MCF 10A (cell line): ENCODE results near the gene TNFAIP3. TPM values are rescaled to one million over a fixed set of nuclear protein-coding genes. Genes with fewer than 3 reads are reported as not detected.

Experiments used
- BruUV-seq: library from RNA; stranded (reverse); fragments of 400-500 nt; replicated peaks from 2 replicates; lab custom pipeline; 2021; lab: Mats Ljungman, UMichigan
- CTCF ChIA-PET: fragments of 300-600 bp; sonication (Branson Sonifier 250); formaldehyde crosslinking; extraction: SDS; loops from one replicate; lab custom pipeline; 2021; ENCODE audit warnings: antibody characterized with exemption, inconsistent platforms; lab: Yijun Ruan, JAX
- POLR2A ChIA-PET: fragments of 300-600, 350-650 bp; sonication (Branson Sonifier 250); formaldehyde crosslinking; extraction: SDS; loops from one replicate; lab custom pipeline; 2020; ENCODE audit warnings: antibody characterized with exemption, inconsistent platforms; lab: Yijun Ruan, JAX
- DNase-seq: peaks from one replicate; pipeline ENCODE4 v3.0.0-alpha.2; 2018; ENCODE audit not compliant: unreplicated experiment
- H3K27ac Mint-ChIP-seq: one replicate; pipeline ENCODE4 v1.8.0; 2022; ENCODE audit warnings: mild to moderate bottlenecking, low read depth, mixed read lengths; ENCODE audit not compliant: unreplicated experiment
- H3K27me3 Mint-ChIP-seq: one replicate; pipeline ENCODE4 v1.8.0; 2022; ENCODE audit warnings: mixed read lengths; ENCODE audit not compliant: insufficient read depth, unreplicated experiment
- H3K36me3 Mint-ChIP-seq: one replicate; pipeline ENCODE4 v1.8.0; 2022; ENCODE audit warnings: mild to moderate bottlenecking, moderate library complexity, mixed read lengths; ENCODE audit not compliant: insufficient read depth, unreplicated experiment
- H3K4me1 Mint-ChIP-seq: one replicate; pipeline ENCODE4 v1.8.0; 2022; ENCODE audit warnings: mixed read lengths; ENCODE audit not compliant: insufficient read depth, unreplicated experiment
- H3K4me3 Mint-ChIP-seq: one replicate; pipeline ENCODE4 v1.8.0; 2022; ENCODE audit warnings: mild to moderate bottlenecking, moderate library complexity, mixed read lengths; ENCODE audit not compliant: unreplicated experiment
- H3K9me3 Mint-ChIP-seq: one replicate; pipeline ENCODE4 v1.8.0; 2022; ENCODE audit warnings: mixed read lengths; ENCODE audit not compliant: unreplicated experiment
- intact Hi-C: fragments of 100-400 bp; cut with micrococcal nuclease; formaldehyde crosslinking; loops from 2 replicates; pipeline ENCODE4 v1.14.1; 2022
- total RNA-seq: library from RNA; stranded (reverse); gene quantifications from 2 replicates; pipeline ENCODE4 v1.2.3, GENCODE V29; 2022
- TF ChIP-seq, protein P1 (sequence below): fragments of 200-600 bp; IDR thresholded peaks from one replicate; pipeline ENCODE4 v1.8.0; 2022; ENCODE audit warnings: antibody characterized with exemption, mild to moderate bottlenecking; ENCODE audit not compliant: unreplicated experiment

TNFAIP3 gene
- total RNA-seq, 1 experiment from 2014 or later: 52.8 TPM

DNA sequence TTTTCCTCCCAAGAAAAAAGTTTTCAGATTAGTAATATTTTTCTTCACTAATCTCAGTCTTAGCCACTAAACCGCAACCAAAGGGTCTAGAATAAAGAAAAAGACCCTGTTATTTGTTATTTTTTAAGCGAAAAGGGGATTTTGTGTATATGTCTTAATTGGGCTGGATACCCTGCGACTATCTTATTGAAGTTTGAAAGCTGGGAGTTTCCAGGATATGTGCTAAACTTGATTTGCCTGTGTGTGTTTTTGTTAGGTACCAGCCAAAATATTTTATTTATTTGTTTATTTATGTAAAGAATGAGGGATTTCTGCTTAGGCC, 52.4 kb downstream of the TNFAIP3 start:
- no peaks in the 10 kb centered on the region for H3K27me3 Mint-ChIP-seq
- intact Hi-C loops: no loop called here
- H3K27ac Mint-ChIP-seq: no peak overlapping the region
- ChIA-PET POLR2A (interaction anchor here (0.6 kb wide), 1 partner anchor 13 kb away, joined by 3 read pairs; no protein-coding TSS in a partner anchor), CTCF (no interaction called here)
- no peak for DNase-seq
- BruUV-seq: no TSS peak
- H3K9me3 Mint-ChIP-seq: peaks cover 2% of the 10 kb centered on the region
- no peaks in the 10 kb centered on the region for H3K36me3 Mint-ChIP-seq
- TF ChIP-seq, protein P1, sequence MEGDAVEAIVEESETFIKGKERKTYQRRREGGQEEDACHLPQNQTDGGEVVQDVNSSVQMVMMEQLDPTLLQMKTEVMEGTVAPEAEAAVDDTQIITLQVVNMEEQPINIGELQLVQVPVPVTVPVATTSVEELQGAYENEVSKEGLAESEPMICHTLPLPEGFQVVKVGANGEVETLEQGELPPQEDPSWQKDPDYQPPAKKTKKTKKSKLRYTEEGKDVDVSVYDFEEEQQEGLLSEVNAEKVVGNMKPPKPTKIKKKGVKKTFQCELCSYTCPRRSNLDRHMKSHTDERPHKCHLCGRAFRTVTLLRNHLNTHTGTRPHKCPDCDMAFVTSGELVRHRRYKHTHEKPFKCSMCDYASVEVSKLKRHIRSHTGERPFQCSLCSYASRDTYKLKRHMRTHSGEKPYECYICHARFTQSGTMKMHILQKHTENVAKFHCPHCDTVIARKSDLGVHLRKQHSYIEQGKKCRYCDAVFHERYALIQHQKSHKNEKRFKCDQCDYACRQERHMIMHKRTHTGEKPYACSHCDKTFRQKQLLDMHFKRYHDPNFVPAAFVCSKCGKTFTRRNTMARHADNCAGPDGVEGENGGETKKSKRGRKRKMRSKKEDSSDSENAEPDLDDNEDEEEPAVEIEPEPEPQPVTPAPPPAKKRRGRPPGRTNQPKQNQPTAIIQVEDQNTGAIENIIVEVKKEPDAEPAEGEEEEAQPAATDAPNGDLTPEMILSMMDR: no peak
- H3K4me3 Mint-ChIP-seq: no peak overlapping the region
- H3K4me1 Mint-ChIP-seq: no peaks in the 10 kb centered on the region

DNA sequence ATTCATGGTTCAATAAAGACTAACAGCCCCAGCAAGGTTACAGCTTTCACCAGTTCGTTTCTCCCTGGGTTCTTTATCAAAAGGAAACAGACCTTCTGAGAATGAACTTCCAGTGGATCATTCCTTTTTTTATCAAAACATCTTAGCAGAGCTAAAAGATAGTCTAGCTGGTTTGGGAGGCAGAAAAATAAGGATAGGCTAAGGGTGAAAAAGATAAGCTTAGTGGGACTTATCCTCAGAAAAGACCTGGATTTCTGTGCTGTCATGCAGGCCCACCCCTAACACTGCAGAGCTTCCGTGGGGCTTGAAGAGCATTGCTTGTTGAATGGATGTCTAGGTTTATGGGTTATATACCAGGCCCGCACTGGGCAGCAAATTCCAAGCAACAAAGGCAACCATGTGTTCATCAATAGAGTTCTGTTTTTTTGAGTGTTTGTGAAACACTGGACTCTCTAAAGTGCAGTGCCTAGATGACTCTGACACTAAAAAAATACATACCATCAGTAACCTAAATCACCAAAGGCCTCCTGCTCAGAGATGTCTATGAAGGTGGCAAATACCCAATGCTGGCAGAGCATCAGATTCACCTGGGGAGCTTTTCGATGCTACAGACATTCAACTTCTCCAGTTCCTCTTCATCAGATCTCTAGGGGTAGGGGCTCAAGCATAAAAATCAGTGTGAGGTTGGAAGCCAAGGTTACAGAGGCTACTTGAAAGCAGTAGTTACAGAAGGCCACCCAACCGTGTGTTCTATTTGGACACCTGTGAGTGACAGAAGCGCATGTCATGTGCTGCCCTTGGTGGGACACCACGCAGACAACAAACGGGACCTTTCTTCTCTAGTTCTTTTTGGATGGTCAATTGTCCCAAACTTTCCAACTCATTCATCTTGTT, 53.0 kb downstream of the TNFAIP3 start:
- H3K27ac Mint-ChIP-seq: no peak overlapping the region
- H3K36me3 Mint-ChIP-seq: no peaks in the 10 kb centered on the region
- TF ChIP-seq, protein P1: no peak
- POLR2A ChIA-PET: interaction anchor here (0.6 to 1.1 kb wide), 3 partner anchors 8 to 13 kb away, joined by 3 to 4 read pairs (median 3); no protein-coding TSS in a partner anchor
- no peaks in the 10 kb centered on the region for H3K27me3 Mint-ChIP-seq
- no peak overlapping the region for H3K4me3 Mint-ChIP-seq
- H3K4me1 Mint-ChIP-seq: no peaks in the 10 kb centered on the region
- CTCF ChIA-PET: no interaction called here
- no peak for DNase-seq
- intact Hi-C loops: no loop called here
- no peaks in the 10 kb centered on the region for H3K9me3 Mint-ChIP-seq
- BruUV-seq: no TSS peak

DNA sequence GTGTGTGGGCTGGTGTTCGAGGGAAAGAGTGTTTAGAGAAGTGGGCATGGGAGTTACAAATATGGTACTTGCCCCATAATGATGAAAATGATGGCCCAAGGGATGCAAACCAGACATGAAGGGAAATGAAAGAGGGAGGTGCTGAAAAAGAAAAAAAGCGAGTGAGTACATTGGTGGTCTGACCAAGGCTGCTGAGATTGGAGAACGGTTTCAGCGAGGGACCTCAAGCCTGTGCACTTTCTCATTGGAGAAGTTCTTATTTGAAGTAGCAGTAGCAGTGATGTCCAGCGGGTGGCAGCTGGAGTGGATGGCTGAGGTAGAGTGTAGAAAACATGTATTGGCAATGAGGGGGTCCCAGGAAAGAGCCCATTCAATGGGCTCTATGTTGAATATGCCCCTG, 54.8 kb downstream of the TNFAIP3 start:
- no peak overlapping the region for H3K27ac Mint-ChIP-seq
- DNase-seq: no peak
- CTCF ChIA-PET: no interaction called here
- no peak overlapping the region for H3K4me3 Mint-ChIP-seq
- no TSS peak for BruUV-seq
- H3K36me3 Mint-ChIP-seq: no peaks in the 10 kb centered on the region
- no peaks in the 10 kb centered on the region for H3K27me3 Mint-ChIP-seq
- intact Hi-C loops: no loop called here
- TF ChIP-seq, protein P1: no peak
- POLR2A ChIA-PET: no interaction called here
- H3K4me1 Mint-ChIP-seq: peaks cover 12% of the 10 kb centered on the region
- H3K9me3 Mint-ChIP-seq: no peaks in the 10 kb centered on the region

DNA sequence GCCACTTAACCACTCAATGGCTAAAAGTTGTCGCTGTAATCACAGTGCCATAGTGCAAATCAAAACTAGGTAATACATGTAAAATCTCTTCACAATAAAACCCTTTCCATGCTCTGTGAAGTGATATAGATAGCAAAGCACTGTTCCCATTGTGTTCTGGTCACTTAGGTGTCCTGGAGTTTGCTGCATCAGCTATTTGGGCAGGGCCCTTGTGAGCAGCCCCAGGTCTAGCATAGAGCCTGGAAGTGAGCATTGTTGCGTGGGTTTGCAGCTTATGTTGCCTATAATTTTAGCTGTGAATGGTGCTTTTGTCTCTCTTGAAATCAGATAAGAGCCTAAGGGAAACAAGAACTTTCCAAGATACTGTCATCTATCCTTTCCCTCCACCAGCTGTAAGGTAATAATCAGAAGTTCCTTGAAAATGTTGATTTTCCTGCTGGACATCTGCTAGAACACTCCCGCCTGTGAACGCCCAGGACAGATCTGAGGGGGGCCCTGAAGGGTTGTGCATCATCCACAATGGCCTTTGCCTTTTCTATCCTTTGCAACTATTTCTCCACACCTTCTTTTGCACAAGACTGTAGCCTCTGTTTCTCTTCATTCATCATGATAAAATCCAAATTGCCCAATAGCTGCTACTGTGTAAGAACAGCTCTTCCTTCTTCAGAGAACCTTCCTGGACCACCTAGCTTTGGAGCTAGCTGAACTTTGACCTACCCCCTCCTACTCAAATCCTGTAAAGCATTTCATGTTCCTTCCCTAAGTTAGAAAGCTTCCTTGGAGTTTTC, 57.0 kb downstream of the TNFAIP3 start:
- TF ChIP-seq, protein P1: no peak
- no peaks in the 10 kb centered on the region for H3K27me3 Mint-ChIP-seq
- no TSS peak for BruUV-seq
- CTCF ChIA-PET: interaction anchor here (0.6 to 1.0 kb wide), 3 partner anchors 13 to 21 kb away, joined by 3 to 4 read pairs (median 3); no protein-coding TSS in a partner anchor
- H3K27ac Mint-ChIP-seq: no peak overlapping the region
- H3K36me3 Mint-ChIP-seq: no peaks in the 10 kb centered on the region
- H3K9me3 Mint-ChIP-seq: no peaks in the 10 kb centered on the region
- H3K4me3 Mint-ChIP-seq: no peak overlapping the region
- POLR2A ChIA-PET: no interaction called here
- no peak for DNase-seq
- intact Hi-C loops: no loop called here
- H3K4me1 Mint-ChIP-seq: peaks cover 12% of the 10 kb centered on the region
